Liver (tissue), 3 donors: ENCODE data around the gene S100A11.

Experiments
- CTCF ChIP-seq: fragments of 150-350 bp; IDR thresholded peaks from 2 replicates; pipeline ENCODE4 v1.5.1; 2017; ENCODE audit warnings: improper control_type of control experiment, low read depth, low read length; ENCODE audit not compliant: missing input control
- RAD21 ChIP-seq, 2 donors: IDR thresholded peaks; 2 replicates each; pipeline ENCODE4 v1.6.1; 2016; ENCODE audit warnings: antibody characterized with exemption in 2 of 2, mild to moderate bottlenecking in 2 of 2
- SP1 ChIP-seq: IDR thresholded peaks from 2 replicates; pipeline ENCODE4 v1.6.1; 2018; ENCODE audit warnings: antibody characterized with exemption, mild to moderate bottlenecking
- YY1 ChIP-seq: IDR thresholded peaks from 2 replicates; pipeline ENCODE4 v1.6.1; 2016; ENCODE audit warnings: antibody characterized with exemption, mild to moderate bottlenecking
- TF ChIP-seq, protein P1 (sequence below): IDR thresholded peaks from 2 replicates; pipeline ENCODE4 v1.6.1; 2016; ENCODE audit warnings: antibody characterized with exemption
- donor health status: healthy.
- donor health status: healthy.

- TF ChIP-seq YY1 (no peak), CTCF (no peak), SP1 (no peak), RAD21 (IDR thresholded peaks at IDR 0.05) (no peak)
- TF ChIP-seq, protein P1, sequence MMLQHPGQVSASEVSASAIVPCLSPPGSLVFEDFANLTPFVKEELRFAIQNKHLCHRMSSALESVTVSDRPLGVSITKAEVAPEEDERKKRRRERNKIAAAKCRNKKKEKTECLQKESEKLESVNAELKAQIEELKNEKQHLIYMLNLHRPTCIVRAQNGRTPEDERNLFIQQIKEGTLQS = no peak
These were observed 1.1 kb downstream of the S100A11 start for GRCh38 chr1:152035539-152036266.
